GM18517 (cell line): ENCODE data around the gene FRA10AC1.

Experiments used
- ATAC-seq: cut with Tn5 transposase; IDR thresholded peaks from one replicate; pipeline ENCODE4 v1.9.1; 2021; ENCODE audit warnings: mild to moderate bottlenecking, moderate library complexity; ENCODE audit not compliant: unreplicated experiment

FRA10AC1 gene

DNA sequence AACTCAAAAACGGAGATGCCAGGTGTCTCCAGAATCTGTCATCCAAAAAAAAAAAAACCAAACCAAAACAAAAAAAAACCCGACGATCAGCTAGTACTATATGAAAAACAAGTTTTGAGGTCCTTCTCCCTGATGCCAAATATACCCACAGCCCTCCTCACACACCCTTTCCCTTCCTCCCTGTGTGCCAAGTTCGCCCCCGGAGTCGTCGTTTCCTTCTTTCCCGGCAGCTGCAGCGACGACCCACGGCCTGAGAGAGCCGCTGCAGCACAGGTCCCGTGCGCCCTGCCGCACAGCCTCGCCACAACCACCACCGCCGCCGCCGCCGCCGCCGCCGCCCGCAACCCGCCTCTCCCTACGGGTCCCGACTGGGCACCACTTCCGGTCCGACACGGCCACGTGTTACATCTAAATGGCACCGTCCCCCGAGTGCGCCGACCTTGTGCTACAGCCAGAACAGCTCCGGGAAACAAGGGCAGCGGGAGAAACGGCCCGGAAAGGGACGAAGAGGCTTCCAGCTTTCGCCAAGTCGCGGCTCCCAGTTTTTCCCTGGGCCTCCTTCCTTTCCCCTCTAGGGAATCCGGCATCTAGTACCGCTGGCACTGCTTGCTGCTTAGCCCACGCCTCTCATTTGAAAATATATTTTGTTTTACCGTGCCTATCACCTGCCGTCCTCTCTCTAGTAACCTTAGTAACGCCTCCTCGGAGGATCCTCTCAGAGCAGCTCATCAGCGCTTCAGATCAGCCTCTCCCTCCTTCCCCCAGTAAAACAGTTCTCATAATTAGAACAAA is at the start of gene FRA10AC1:
FRA10AC1 (minus strand) TSS at position 383 of the 792 bp plus-strand sequence. CDS start 2,486 bp downstream, outside the sequence.
- peak; percentile 79 for ATAC-seq

DNA sequence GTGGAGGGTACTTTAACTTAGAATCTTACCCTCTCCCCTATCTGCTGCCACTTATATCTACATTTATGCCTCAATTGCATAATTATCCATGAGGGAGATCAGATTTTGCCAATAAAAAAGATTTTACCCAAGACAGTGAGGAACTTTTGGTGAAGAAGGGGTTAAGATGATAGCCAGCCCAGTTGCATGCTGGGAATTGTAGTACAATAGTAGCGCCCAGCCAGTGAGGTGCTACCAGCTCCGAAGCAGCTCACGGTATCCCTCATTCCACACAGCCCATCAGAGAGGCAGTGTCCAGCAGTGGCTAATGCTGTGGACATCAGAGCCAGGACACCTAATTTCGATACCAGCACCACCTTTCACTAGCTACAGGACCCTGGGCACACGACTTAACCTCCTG is 49.4 kb upstream of the FRA10AC1 start:
- no peak for ATAC-seq

DNA sequence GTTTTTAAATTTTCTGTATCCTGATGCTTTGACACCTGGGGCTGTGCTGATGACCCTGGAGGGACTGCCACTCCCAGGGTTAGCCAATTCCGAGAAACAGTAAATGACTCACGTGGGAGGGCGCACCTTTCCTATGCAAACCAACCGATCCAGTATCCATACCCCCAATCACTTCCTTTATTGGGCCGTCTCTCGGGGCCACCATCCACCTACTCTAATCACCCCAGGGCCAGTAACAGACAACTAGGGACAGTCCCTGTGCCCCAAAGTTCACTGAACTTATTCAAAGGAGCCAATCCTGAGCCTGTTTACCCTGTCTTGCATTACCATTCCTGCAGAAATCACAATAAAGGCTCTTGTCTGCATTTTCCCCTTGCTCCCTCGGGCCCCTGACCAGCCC is 48.7 kb upstream of the FRA10AC1 start:
- ATAC-seq = no peak

- no peak for ATAC-seq
These were observed 46.9 kb upstream of the FRA10AC1 start for GRCh38 chr10:93749218-93749799.

GRCh38 chr10:93746844-93747284 is 44.5 kb upstream of the FRA10AC1 start:
- ATAC-seq = no peak

GRCh38 chr10:93745408-93746065 is 43.1 kb upstream of the FRA10AC1 start:
- ATAC-seq = no peak

DNA sequence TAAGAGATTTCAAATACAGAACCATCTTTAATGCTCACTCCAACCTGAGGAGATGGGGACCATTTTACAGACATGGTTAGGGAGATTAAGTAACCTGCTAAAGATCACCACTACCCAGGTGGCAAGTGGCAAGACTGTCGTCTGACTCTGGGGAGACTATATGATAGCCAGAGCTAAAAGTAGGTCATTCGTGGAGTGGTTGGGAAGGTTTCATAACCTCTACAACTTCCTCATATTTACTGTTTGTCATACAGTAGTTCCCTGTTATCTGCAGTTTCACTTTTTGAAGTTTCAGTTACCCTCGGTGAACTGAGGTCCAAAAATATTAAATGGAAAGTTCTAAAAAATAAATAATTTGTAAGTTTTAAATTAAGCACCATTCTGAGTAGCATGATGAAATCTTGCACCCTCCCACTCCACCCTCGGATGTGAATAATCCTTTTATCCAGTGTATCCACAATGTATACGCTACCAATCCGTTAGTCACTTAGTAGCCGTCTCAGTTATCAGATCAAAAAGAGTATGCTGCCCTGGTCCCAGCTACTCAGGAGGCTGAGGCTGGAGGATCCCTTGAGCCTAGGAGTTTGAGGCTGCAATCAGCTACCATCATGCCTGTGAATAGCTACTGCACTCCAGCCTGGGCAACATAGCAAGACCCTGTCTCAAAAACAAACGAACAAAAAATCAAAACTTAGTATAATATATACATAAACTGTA is 40.4 kb upstream of the FRA10AC1 start:
- ATAC-seq = peak; percentile 72

GRCh38 chr10:93741367-93741766 is 39.0 kb upstream of the FRA10AC1 start:
- ATAC-seq = no peak

DNA sequence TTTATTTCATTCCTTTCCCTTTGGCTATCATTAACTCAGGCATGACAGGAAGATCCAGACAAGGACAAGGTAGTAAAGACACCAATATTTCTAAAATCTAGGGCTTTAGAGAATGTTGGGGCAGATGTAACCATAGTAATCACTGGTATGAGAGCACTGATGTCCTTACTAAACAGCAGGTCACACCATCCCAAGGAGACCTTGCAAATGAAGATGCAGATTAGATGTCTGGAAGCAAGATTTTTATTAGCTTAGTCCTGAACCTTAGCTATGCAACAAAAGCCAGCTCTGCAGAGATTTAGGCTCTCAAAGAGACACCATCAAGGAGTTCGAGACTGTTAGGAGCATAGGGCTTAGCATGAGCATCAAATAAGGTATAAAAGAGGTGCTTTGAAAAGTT is 23.6 kb upstream of the FRA10AC1 start:
- ATAC-seq = no peak

DNA sequence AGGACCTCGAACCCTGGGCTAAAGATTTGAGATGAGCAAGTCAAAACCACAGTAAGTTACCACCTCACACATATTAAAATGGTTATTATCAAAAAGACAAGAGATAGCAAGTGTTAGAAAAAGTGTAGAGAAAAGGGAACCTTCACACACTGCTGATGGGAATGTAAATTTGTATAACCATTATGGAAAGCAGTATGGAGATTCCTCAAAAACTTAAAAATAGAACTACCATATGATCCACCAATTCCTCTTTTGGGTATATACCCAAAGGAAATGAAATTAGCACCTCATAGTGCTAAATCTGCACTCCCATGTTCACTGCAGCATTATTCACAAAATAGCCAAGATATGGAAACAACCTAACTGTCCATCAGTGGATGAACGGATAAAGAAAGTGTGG is 20.8 kb upstream of the FRA10AC1 start:
- ATAC-seq = no peak

DNA sequence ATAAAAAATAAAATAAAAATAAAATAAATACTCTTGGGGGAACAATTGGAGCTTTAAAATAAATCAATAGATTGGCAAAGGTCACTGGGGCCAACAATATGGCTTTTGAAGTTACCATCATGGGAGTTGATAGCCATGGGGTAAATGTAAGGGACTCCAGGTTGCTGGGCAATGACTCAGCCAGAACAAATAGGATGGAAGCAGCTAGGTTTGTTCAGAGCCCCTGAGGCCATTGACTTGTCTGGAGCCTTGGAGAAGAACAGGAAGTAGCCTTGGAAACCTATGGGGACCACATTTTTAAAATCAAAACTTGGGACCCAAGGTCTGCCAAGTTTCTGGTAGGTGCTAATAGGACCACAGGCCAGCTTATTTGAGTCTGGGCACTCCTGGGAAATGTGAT is 20.2 kb upstream of the FRA10AC1 start:
- ATAC-seq = no peak

GRCh38 chr10:93719901-93720300 is 17.5 kb upstream of the FRA10AC1 start:
- ATAC-seq = no peak

GRCh38 chr10:93718937-93719725 is 16.7 kb upstream of the FRA10AC1 start:
- no peak for ATAC-seq

GRCh38 chr10:93716766-93717165 is 14.4 kb upstream of the FRA10AC1 start:
- no peak for ATAC-seq

DNA sequence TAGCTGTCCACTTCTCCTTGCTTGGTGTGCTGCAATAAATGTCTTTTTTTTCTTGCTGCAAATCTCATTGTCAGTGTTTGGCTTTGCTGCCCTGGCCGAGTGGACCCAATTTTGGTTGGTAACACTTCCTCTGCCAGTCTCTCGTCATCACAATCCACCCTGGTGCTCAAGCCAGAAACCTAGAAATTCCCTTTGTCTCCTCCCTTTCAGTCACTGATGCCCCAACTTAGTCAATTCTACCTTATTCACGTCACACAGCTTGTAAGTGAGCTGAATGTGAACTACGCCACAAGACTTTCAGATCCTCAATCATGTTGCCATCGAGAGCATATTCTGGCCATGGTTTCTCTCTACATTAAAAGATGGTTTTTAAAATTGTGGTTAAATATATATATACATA is 13.0 kb upstream of the FRA10AC1 start:
- ATAC-seq = peak; percentile 90

DNA sequence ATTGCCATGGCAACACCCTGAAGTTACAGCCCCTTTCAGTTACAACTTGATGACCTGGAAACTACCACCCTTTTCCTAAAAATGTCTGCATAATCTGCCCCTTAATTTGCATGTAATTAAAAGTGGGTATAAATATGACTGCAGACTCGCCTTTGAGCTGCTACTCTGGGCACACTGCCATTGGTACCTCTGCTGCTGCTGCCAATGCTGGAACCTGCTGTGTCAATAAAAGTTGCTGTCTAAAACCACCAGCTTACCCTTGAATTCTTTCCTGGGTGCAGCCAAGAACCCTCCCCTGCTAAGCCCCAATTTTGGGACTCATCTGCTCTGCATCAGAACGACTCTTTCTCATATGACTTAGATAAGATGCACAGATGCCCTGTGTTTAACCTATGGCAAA is 10.2 kb upstream of the FRA10AC1 start:
- ATAC-seq = no peak

- no peak for ATAC-seq
These were observed 9.5 kb upstream of the FRA10AC1 start for GRCh38 chr10:93711891-93712290.

GRCh38 chr10:93710333-93710909 is 8.0 kb upstream of the FRA10AC1 start:
- ATAC-seq = no peak

DNA sequence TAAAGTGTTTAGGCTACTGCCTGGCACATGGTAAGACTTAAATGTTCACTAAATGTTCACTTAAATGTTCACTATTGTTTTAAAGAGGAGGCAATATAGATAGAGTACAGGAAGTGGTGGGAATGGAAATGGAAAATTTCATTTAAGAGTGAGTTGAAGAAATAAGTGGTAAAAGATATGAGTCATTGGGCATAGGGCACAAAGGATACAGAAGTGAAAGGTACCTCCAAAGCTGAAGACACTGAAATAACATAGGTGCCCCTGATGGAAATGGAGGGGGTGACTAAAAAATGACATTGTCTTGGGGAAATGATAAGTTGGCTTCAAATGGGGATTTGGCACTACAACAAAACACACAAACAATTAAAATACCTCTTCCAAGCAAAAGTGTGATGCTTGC is 5.2 kb upstream of the FRA10AC1 start:
- ATAC-seq = no peak

- ATAC-seq = no peak
These were observed 2.1 kb upstream of the FRA10AC1 start for GRCh38 chr10:93704451-93704850.
